HFFc6 (cell line): ENCODE results near the gene NAV2. TPM values are rescaled to one million over a fixed set of nuclear protein-coding genes. Genes with fewer than 3 reads are reported as not detected.

Experiments
- DNase-seq: peaks from one replicate; pipeline ENCODE4 v3.0.0-alpha.2; 2018
- H3K27ac Mint-ChIP-seq: 2 replicates; pipeline ENCODE4 v1.8.0; 2020; ENCODE audit warnings: mild to moderate bottlenecking, mixed read lengths
- H3K27me3 Mint-ChIP-seq: 2 replicates; pipeline ENCODE4 v1.8.0; 2021; ENCODE audit warnings: mild to moderate bottlenecking, moderate library complexity, mixed read lengths; ENCODE audit not compliant: insufficient read depth
- H3K36me3 Mint-ChIP-seq: 2 replicates; pipeline ENCODE4 v1.8.0; 2021; ENCODE audit warnings: low read depth, mixed read lengths
- H3K4me1 Mint-ChIP-seq: 2 replicates; pipeline ENCODE4 v1.8.0; 2020; ENCODE audit warnings: low read depth, mixed read lengths
- H3K4me3 Mint-ChIP-seq: 2 replicates; pipeline ENCODE4 v1.8.0; 2020; ENCODE audit warnings: mild to moderate bottlenecking, moderate library complexity, mixed read lengths
- H3K9me3 Mint-ChIP-seq: 2 replicates; pipeline ENCODE4 v1.8.0; 2020; ENCODE audit warnings: mild to moderate bottlenecking, mixed read lengths
- total RNA-seq, 6 experiments: library from RNA; stranded (reverse); fragmentation: NEBNext Ultra II Directional; extraction: Animal tissue kit (Norgen Biotek cat#: 25700); gene quantifications; 2 replicates in 1 of 6; 3 replicates in 5 of 6; pipeline ENCODE4 v1.2.3, GENCODE V29; 2021
- TF ChIP-seq, protein P1 (sequence below): fragments of 200-600 bp; sonication (generic); IDR thresholded peaks from 2 replicates; pipeline ENCODE4 v1.5.0; 2021; ENCODE audit warnings: antibody characterized with exemption, mild to moderate bottlenecking

NAV2 gene
- total RNA-seq, 6 experiments from 2014 or later, result 12.4 to 34.9 (median 31.8) TPM

DNA sequence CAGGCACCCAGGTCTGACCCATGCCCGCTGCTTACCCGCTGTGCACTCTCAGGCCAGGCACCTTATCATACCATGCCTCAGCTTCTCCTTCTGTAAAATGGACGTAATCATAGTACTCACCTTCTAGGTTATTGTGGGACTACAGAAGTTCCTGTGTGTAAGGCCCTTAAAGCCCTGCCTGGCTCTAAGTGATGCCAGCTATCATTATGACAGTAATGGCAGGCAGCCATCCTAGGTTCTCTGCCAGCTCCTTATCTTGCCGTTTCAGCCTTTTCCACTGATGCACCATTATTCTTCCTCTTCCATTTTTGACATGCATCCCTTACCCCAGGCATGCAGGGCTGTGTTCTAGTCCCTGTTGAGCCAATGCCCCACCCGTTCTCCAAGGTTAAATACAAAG is 389.8 kb downstream of the NAV2 start:
- Mint-ChIP-seq H3K36me3 (peaks cover 59% of the 10 kb centered on the region), H3K4me1 (peaks cover 13% of the 10 kb centered on the region), H3K9me3 (no peaks in the 10 kb centered on the region), H3K27ac (no peak overlapping the region), H3K4me3 (no peak overlapping the region), H3K27me3 (peaks cover 3% of the 10 kb centered on the region)
- no peak for DNase-seq
- TF ChIP-seq, protein P1, sequence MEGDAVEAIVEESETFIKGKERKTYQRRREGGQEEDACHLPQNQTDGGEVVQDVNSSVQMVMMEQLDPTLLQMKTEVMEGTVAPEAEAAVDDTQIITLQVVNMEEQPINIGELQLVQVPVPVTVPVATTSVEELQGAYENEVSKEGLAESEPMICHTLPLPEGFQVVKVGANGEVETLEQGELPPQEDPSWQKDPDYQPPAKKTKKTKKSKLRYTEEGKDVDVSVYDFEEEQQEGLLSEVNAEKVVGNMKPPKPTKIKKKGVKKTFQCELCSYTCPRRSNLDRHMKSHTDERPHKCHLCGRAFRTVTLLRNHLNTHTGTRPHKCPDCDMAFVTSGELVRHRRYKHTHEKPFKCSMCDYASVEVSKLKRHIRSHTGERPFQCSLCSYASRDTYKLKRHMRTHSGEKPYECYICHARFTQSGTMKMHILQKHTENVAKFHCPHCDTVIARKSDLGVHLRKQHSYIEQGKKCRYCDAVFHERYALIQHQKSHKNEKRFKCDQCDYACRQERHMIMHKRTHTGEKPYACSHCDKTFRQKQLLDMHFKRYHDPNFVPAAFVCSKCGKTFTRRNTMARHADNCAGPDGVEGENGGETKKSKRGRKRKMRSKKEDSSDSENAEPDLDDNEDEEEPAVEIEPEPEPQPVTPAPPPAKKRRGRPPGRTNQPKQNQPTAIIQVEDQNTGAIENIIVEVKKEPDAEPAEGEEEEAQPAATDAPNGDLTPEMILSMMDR, result no peak

DNA sequence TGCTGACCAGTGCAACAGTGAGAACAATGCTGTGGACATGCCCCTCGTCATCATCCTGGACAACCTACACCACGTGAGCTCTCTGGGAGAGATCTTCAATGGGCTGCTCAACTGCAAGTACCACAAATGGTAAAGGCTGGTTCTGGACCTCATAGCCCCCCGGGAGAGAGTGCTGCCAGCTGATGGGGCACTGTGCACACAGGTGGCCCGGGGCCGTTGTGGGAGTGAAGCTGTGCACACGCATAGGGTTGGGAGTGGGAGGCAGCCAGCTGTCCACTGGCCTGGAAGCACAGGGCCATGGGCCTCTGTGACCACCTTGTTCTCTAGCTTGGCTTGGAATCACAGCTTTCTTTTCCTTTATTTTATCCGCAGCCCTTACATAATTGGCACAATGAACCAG is 390.6 kb downstream of the NAV2 start:
- Mint-ChIP-seq H3K4me3 (no peak overlapping the region), H3K36me3 (peaks cover 65% of the 10 kb centered on the region), H3K4me1 (peaks cover 4% of the 10 kb centered on the region), H3K27me3 (peaks cover 3% of the 10 kb centered on the region), H3K9me3 (no peaks in the 10 kb centered on the region), H3K27ac (no peak overlapping the region)
- DNase-seq, result no peak
- TF ChIP-seq, protein P1, result no peak

DNA sequence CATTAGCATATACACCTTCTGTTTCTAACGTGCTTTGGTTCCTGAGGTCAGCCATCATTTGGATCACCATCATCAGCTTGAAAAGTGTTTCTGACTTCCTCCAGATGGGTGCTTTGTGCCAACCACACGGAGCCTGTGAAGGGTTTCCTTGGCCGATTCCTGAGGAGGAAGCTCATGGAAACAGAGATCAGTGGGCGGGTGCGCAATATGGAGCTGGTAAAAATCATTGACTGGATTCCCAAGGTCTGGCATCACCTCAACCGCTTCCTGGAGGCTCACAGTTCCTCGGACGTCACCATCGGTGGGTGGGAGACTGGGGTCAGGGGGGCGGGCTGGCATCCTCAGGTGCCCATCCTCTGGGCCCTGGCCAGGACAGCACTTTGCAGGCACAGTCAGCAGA is 392.8 kb downstream of the NAV2 start:
- Mint-ChIP-seq H3K4me3 (no peak overlapping the region), H3K27me3 (peaks cover 2% of the 10 kb centered on the region), H3K27ac (no peak overlapping the region), H3K4me1 (peaks cover 19% of the 10 kb centered on the region), H3K36me3 (peaks cover 59% of the 10 kb centered on the region), H3K9me3 (no peaks in the 10 kb centered on the region)
- TF ChIP-seq, protein P1, result no peak
- DNase-seq, result no peak

DNA sequence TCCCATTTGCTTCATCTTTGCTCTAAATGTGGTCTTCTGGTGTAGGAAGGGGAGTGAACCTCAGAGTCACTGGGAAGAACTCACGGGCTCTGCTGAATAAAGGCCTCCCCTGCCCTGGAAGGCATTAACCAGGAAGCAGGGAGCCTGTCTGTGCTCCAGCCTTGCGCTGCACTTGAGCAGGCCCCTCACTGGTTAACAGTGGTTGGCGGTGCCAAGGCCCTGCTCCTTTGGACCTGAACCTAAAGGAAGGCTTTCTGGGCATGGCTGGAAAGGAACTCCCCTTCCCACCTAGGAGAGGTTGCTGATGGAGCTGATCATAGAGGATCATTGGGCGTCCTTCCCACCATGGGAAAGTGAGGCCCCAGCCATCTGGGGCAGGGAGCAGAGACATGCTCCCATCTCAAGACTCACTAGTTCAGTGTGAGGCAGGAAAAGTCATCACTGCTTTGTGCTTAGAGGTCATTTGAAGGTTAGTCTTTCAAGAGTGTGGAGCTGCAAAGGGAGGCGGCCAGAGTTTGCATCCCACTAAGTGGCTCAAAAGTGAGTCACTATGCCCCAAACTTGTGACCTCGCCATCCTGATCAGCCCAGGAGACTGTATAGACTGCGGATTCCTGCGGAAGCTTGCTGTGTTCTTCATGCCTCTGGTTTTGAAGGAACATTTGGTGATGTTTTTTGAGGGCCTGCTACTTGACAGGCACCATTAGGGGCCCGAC is 397.3 kb downstream of the NAV2 start:
- Mint-ChIP-seq H3K27ac (no peak overlapping the region), H3K27me3 (peaks cover 3% of the 10 kb centered on the region), H3K36me3 (peaks cover 29% of the 10 kb centered on the region), H3K4me3 (no peak overlapping the region), H3K9me3 (no peaks in the 10 kb centered on the region), H3K4me1 (peaks cover 62% of the 10 kb centered on the region)
- DNase-seq, result no peak
- TF ChIP-seq, protein P1, result no peak

DNA sequence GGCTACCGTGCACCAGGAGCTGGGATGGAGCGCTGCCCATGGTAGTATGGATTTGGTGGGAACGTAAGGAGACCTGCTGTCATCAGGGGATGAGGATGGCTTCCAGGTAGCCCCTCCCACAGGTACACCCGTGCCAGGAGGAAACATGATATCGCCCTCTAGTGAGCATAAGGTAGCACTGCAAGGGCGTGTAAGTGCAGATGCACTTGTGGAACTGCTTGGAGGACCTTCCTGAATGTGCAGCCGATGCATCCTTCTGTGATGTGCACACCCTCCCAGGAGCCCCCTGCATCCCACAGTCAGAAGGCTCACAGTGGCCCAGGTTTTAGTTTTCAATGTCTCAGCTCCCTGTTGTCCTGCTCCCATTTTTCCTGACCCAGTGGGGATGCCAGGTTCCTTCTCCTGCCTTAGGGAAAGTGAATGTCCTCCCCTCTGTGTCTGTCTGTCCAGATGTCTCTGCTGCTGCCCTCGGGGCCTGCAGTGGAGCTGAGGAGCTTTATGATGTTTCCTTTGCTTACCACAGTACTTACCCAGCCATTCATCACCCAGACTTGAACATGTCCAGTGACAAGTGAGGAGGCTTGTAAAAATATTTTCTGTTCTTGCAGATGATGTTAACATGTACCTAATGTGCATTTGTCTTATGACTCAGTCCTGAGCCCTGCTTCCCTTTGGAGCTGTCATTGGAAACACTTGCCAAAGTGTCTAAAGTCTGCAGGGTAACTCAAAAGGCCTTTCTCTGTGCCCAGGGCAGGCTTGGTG is 398.5 kb downstream of the NAV2 start:
- Mint-ChIP-seq H3K9me3 (no peaks in the 10 kb centered on the region), H3K4me1 (peaks cover 66% of the 10 kb centered on the region), H3K27me3 (peaks cover 2% of the 10 kb centered on the region; the same call in 1 of the 2 replicates), H3K36me3 (peaks cover 24% of the 10 kb centered on the region), H3K27ac (peak overlapping the region; percentile 85), H3K4me3 (peak overlapping the region; percentile 78)
- DNase-seq, result peak; percentile 97
- TF ChIP-seq, protein P1, result peak; percentile 95
